Stimulated activated CD8-positive, alpha-beta memory T cell treated with anti-CD3 and anti-CD28 coated beads, Interleukin-15, amount 100 ng/mL, for 4 hours (primary cell): ENCODE results near the gene EVC2.

Source experiments
- DNase-seq, 2 donors: peaks; one replicate each; pipeline ENCODE4 v3.0.0-alpha.2; 2020; ENCODE audit warnings: low read depth in 2 of 2

Gene EVC2

GRCh38 chr4:5676763-5677162, 31.6 kb downstream of the EVC2 start:
- DNase-seq: no peak

GRCh38 chr4:5666741-5667140, 41.6 kb downstream of the EVC2 start:
- DNase-seq: no peak

GRCh38 chr4:5664778-5665177, 43.6 kb downstream of the EVC2 start:
- DNase-seq: no peak

GRCh38 chr4:5662555-5662954, 45.8 kb downstream of the EVC2 start:
- DNase-seq: no peak

GRCh38 chr4:5661237-5661636, 47.1 kb downstream of the EVC2 start:
- no peak for DNase-seq

- DNase-seq: no peak
Observed at GRCh38 chr4:5660185-5660584, 48.2 kb downstream of the EVC2 start.

GRCh38 chr4:5658974-5659373, 49.4 kb downstream of the EVC2 start:
- no peak for DNase-seq

GRCh38 chr4:5656415-5656814, 51.9 kb downstream of the EVC2 start:
- DNase-seq: no peak

- DNase-seq: no peak
Observed at GRCh38 chr4:5654791-5655190, 53.6 kb downstream of the EVC2 start.

GRCh38 chr4:5651089-5651488, 57.3 kb downstream of the EVC2 start:
- DNase-seq: no peak

- DNase-seq: no peak
Observed at GRCh38 chr4:5650040-5650439, 58.3 kb downstream of the EVC2 start.

- no peak for DNase-seq
Observed at GRCh38 chr4:5647351-5647750, 61.0 kb downstream of the EVC2 start.

- DNase-seq: no peak
Observed at GRCh38 chr4:5640096-5640495, 68.3 kb downstream of the EVC2 start.

- DNase-seq: no peak
Observed at GRCh38 chr4:5639556-5639955, 68.8 kb downstream of the EVC2 start.

GRCh38 chr4:5638976-5639375, 69.4 kb downstream of the EVC2 start:
- no peak for DNase-seq

GRCh38 chr4:5638316-5638715, 70.0 kb downstream of the EVC2 start:
- no peak for DNase-seq

- no peak for DNase-seq
Observed at GRCh38 chr4:5636766-5637670, 71.3 kb downstream of the EVC2 start.

GRCh38 chr4:5635826-5636195, 72.5 kb downstream of the EVC2 start:
- no peak for DNase-seq

- no peak for DNase-seq
Observed at GRCh38 chr4:5632571-5632970, 75.8 kb downstream of the EVC2 start.

- DNase-seq: no peak
Observed at GRCh38 chr4:5632066-5632440, 76.3 kb downstream of the EVC2 start.

- no peak for DNase-seq
Observed at GRCh38 chr4:5631352-5632065, 76.8 kb downstream of the EVC2 start.

GRCh38 chr4:5630762-5631161, 77.6 kb downstream of the EVC2 start:
- no peak for DNase-seq

GRCh38 chr4:5629542-5629941, 78.8 kb downstream of the EVC2 start:
- no peak for DNase-seq
